ENCODE measurements around the gene FAM13A. TPM values are rescaled to one million over a fixed set of nuclear protein-coding genes. Genes with fewer than 3 reads are reported as not detected.

The FAM13A gene
- total and polyA plus RNA-seq, 10 of the 15 experiments (the other 5 are each of a cell fraction or from before 2014, with no cell fraction given) = 0.05 to 1.8 (median 0.27) TPM; not detected in 1

GRCh38 chr4:88958080-88958479 lies 98.9 kb downstream of the FAM13A start:
- Histone ChIP-seq H3K36me3 (ENCODE audit: control insufficient read depth in 2 of 2, insufficient read depth in 2 of 2, low read length in 1 of 2) (no peaks in the 10 kb centered on the region), H2AFZ (ENCODE audit: control insufficient read depth, low read depth, low read length) (no peak overlapping the region), H3K9ac (ENCODE audit: control insufficient read depth, insufficient read depth, low read length) (no peak overlapping the region), H4K20me1 (ENCODE audit: control insufficient read depth, insufficient read depth) (no peaks in the 10 kb centered on the region), H3K9me3 (replicated peaks; ENCODE audit: control insufficient read depth, insufficient read depth, low read length) (no peaks in the 10 kb centered on the region; the same call in 2 of the 3 replicates), H3K4me1 (ENCODE audit: control insufficient read depth, insufficient read depth, low read length) (no peaks in the 10 kb centered on the region), H3K4me3 (no peak overlapping the region), H3K79me2 (ENCODE audit: control insufficient read depth, insufficient read depth, low read length) (no peaks in the 10 kb centered on the region), H3K4me2 (ENCODE audit: control insufficient read depth, insufficient read depth) (no peak overlapping the region), H3K27me3 (replicated peaks in 1 of 2; ENCODE audit: control insufficient read depth in 2 of 2, insufficient read depth in 2 of 2, low read length in 1 of 2) (no peaks in the 10 kb centered on the region), H3K27ac (ENCODE audit: control insufficient read depth, insufficient read depth) (no peak overlapping the region)
- POLR2A ChIA-PET = interaction anchor here (0.6 kb wide), 1 partner anchor 279 kb away, joined by 3 read pairs; no protein-coding TSS in a partner anchor
- DNase-seq (ENCODE audit: low read depth, low spot score) (no peak), FAIRE-seq (no peak), ATAC-seq (no peak)
- in situ Hi-C loops (cut with MboI) = no loop called here
- RAD21 ChIA-PET (ENCODE audit: unreplicated experiment) = interaction anchor here (1.4 kb wide), 1 partner anchor 65 kb away, joined by 3 read pairs; no protein-coding TSS in a partner anchor
- TF ChIP-seq POU2F2 (IDR thresholded peaks at IDR 0.05; ENCODE audit: borderline replicate concordance, low read depth, low read length) (no peak), PAX8 (IDR thresholded peaks at IDR 0.05) (no peak), CHD4 (IDR thresholded peaks at IDR 0.05) (no peak), IRF5 (IDR thresholded peaks at IDR 0.05; ENCODE audit: borderline replicate concordance) (no peak), SUZ12 (IDR thresholded peaks at IDR 0.05; ENCODE audit: unreplicated experiment) (no peak), FOXM1 (IDR thresholded peaks at IDR 0.05; ENCODE audit: low read depth, low read length) (no peak), ETV6 (conservative IDR thresholded peaks at IDR 0.05 in 1 of 2, IDR thresholded peaks at IDR 0.05 in 1 of 2; ENCODE audit: borderline replicate concordance in 1 of 2, low read depth in 1 of 2) (no peak), SPI1 (IDR thresholded peaks at IDR 0.05; ENCODE audit: borderline replicate concordance, insufficient read depth, low read depth, low read length) (no peak), YY1 (IDR thresholded peaks at IDR 0.05; ENCODE audit: low read depth, low read length) (no peak), SRF (IDR thresholded peaks at IDR 0.05; ENCODE audit: low read depth in 2 of 2, low read length in 2 of 2) (no peak), STAT1 (conservative IDR thresholded peaks at IDR 0.05) (no peak), PML (IDR thresholded peaks at IDR 0.05; ENCODE audit: low read length) (no peak), ZNF384 (IDR thresholded peaks at IDR 0.05; ENCODE audit: borderline replicate concordance, low read depth, low read length) (no peak), ZZZ3 (IDR thresholded peaks at IDR 0.05; ENCODE audit: control insufficient read depth, insufficient read length, low read depth) (no peak), BACH1 (IDR thresholded peaks at IDR 0.05; ENCODE audit: borderline replicate concordance) (no peak), RB1 (IDR thresholded peaks at IDR 0.05; ENCODE audit: borderline replicate concordance) (no peak)
- TF ChIP-seq, protein P1, sequence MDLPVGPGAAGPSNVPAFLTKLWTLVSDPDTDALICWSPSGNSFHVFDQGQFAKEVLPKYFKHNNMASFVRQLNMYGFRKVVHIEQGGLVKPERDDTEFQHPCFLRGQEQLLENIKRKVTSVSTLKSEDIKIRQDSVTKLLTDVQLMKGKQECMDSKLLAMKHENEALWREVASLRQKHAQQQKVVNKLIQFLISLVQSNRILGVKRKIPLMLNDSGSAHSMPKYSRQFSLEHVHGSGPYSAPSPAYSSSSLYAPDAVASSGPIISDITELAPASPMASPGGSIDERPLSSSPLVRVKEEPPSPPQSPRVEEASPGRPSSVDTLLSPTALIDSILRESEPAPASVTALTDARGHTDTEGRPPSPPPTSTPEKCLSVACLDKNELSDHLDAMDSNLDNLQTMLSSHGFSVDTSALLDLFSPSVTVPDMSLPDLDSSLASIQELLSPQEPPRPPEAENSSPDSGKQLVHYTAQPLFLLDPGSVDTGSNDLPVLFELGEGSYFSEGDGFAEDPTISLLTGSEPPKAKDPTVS (IDR thresholded peaks at IDR 0.05; ENCODE audit: low read depth, low read length) = no peak
- BruUV-seq (replicated peaks) = no TSS peak
- intact Hi-C loops (cut with micrococcal nuclease; ENCODE audit: unreplicated experiment) = no loop called here
- SMC1A ChIA-PET (ENCODE audit: uncharacterized antibody, unreplicated experiment) = interaction anchor here (0.8 kb wide), 1 partner anchor 9 kb away, joined by 3 read pairs; no protein-coding TSS in a partner anchor
- CTCF ChIA-PET = interaction anchor here (0.7 to 0.9 kb wide), 2 partner anchors 66 to 259 kb away, joined by 3 read pairs; no protein-coding TSS in a partner anchor
- 10% methylated on average over 3 of the region's 3 CpGs for WGBS (ENCODE audit: insufficient coverage, insufficient replicate concordance, low lambda C conversion rate, missing lambda C conversion rate)

Data from GM12878 (cell line).